ENCODE data around the gene BAIAP3.

DNA sequence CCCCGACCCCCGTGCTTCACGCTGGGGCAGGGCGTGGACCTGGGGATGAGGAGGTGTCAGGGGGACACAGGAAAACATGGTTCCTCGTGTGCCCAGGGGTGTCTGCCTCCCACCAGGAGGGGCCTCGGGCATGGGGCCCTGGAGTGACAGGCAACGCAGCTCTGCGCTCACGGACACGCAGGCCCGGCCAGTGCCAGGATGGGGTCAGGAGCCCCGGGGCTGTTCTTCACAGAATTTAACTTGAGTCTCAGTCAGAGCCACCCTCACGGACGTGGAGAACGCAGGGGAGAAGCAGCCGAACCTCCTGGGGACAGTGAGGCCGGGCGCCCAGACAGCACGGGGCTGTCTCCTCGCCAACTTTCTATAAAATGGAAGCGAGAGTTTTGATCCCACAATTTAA lies 64.3 kb downstream of the BAIAP3 start:
- TF ChIP-seq, protein P1, sequence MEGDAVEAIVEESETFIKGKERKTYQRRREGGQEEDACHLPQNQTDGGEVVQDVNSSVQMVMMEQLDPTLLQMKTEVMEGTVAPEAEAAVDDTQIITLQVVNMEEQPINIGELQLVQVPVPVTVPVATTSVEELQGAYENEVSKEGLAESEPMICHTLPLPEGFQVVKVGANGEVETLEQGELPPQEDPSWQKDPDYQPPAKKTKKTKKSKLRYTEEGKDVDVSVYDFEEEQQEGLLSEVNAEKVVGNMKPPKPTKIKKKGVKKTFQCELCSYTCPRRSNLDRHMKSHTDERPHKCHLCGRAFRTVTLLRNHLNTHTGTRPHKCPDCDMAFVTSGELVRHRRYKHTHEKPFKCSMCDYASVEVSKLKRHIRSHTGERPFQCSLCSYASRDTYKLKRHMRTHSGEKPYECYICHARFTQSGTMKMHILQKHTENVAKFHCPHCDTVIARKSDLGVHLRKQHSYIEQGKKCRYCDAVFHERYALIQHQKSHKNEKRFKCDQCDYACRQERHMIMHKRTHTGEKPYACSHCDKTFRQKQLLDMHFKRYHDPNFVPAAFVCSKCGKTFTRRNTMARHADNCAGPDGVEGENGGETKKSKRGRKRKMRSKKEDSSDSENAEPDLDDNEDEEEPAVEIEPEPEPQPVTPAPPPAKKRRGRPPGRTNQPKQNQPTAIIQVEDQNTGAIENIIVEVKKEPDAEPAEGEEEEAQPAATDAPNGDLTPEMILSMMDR (IDR thresholded peaks at IDR 0.05; ENCODE audit: low read depth, low read length, poor library complexity, severe bottlenecking) = no peak
- no peak for TF ChIP-seq EZH2phosphoT487 (IDR thresholded peaks at IDR 0.05; ENCODE audit: borderline replicate concordance, low read length)

Measured in DOHH2 (cell line).